Neural progenitor cell (in vitro differentiated cells): Measurements from ENCODE around the gene SLC27A5.

ENCODE experiments used
- CTCF ChIP-seq: fragments of 200-600 bp; sonication (generic); IDR thresholded peaks from 2 replicates; pipeline ENCODE4 v1.5.1; 2017; ENCODE audit warnings: antibody characterized with exemption, mild to moderate bottlenecking
- EZH2 ChIP-seq: fragments of 200-600 bp; sonication (generic); IDR thresholded peaks from 2 replicates; pipeline ENCODE4 v1.6.1; 2017; ENCODE audit warnings: antibody characterized with exemption, mild to moderate bottlenecking, moderate library complexity

GRCh38 chr19:58558066-58558622 lies 46.4 kb upstream of the SLC27A5 start, which contains the start of gene UBE2M:
- TF ChIP-seq CTCF (no peak), EZH2 (no peak)
